Neural crest cell (in vitro differentiated cells): ENCODE measurements around the gene APP. TPM values are rescaled to one million over a fixed set of nuclear protein-coding genes. Genes with fewer than 3 reads are reported as not detected.

Experiments
- DNase-seq: peaks from one replicate; pipeline ENCODE4 v3.0.0; 2021; ENCODE audit warnings: low read depth, mixed read lengths, low spot score
- H3K27ac Mint-ChIP-seq: one replicate; pipeline ENCODE4 v1.8.0; 2021; ENCODE audit warnings: mild to moderate bottlenecking, mixed read lengths; ENCODE audit not compliant: unreplicated experiment
- H3K27me3 Mint-ChIP-seq: 2 replicates; pipeline ENCODE4 v1.8.0; 2021; ENCODE audit warnings: low read depth, mild to moderate bottlenecking, mixed read lengths
- H3K36me3 Mint-ChIP-seq: 2 replicates; pipeline ENCODE4 v1.8.0; 2021; ENCODE audit warnings: low read depth, mild to moderate bottlenecking, mixed read lengths
- H3K4me1 Mint-ChIP-seq: 2 replicates; pipeline ENCODE4 v1.8.0; 2021; ENCODE audit warnings: mixed read lengths
- H3K4me3 Mint-ChIP-seq: one replicate; pipeline ENCODE4 v1.8.0; 2021; ENCODE audit warnings: mild to moderate bottlenecking, mixed read lengths
- H3K9me3 Mint-ChIP-seq: 2 replicates; pipeline ENCODE4 v1.8.0; 2021; ENCODE audit warnings: mixed read lengths
- CTCF ChIP-seq: fragments of 200-600 bp; sonication (generic); conservative IDR thresholded peaks from 2 replicates; pipeline ENCODE4 v1.5.0; 2021; ENCODE audit warnings: antibody characterized with exemption, mild to moderate bottlenecking
- total RNA-seq: library from RNA; stranded (reverse); gene quantifications from 2 replicates; pipeline ENCODE4 v1.2.1, GENCODE V29; 2021

The APP gene
- total RNA-seq, 1 donor from 2014 or later = 254 TPM

GRCh38 chr21:25997788-25998611 lies 172.6 kb downstream of the APP start:
- H3K36me3 Mint-ChIP-seq = peaks cover 9% of the 10 kb centered on the region
- H3K4me1 Mint-ChIP-seq = peaks cover 44% of the 10 kb centered on the region
- no peaks in the 10 kb centered on the region for H3K9me3 Mint-ChIP-seq
- no peaks in the 10 kb centered on the region for H3K27me3 Mint-ChIP-seq
- TF ChIP-seq CTCF = no peak
- H3K27ac Mint-ChIP-seq = no peak overlapping the region
- peak overlapping the region; percentile 14 for H3K4me3 Mint-ChIP-seq
- DNase-seq = no peak

GRCh38 chr21:25995278-25995677 lies 175.3 kb downstream of the APP start:
- DNase-seq = no peak
- no peak for TF ChIP-seq CTCF

GRCh38 chr21:25994758-25995163 lies 175.8 kb downstream of the APP start:
- no peak overlapping the region for H3K4me3 Mint-ChIP-seq
- no peak for TF ChIP-seq CTCF

More at GRCh38 chr21:25995278-25995677, 175.3 kb downstream of the APP start:
- Mint-ChIP-seq H3K4me1 (peaks cover 39% of the 10 kb centered on the region), H3K36me3 (peaks cover 6% of the 10 kb centered on the region), H3K27ac (no peak overlapping the region), H3K27me3 (no peaks in the 10 kb centered on the region), H3K9me3 (no peaks in the 10 kb centered on the region), H3K4me3 (no peak overlapping the region)

GRCh38 chr21:25988738-25989137 lies 181.8 kb downstream of the APP start:
- no peak for DNase-seq
- no peak overlapping the region for H3K4me3 Mint-ChIP-seq
- TF ChIP-seq CTCF = no peak
- no peaks in the 10 kb centered on the region for H3K9me3 Mint-ChIP-seq
- peak overlapping the region; percentile 81 for H3K27ac Mint-ChIP-seq
- H3K4me1 Mint-ChIP-seq = peaks cover 12% of the 10 kb centered on the region
- peaks cover 19% of the 10 kb centered on the region for H3K36me3 Mint-ChIP-seq
- H3K27me3 Mint-ChIP-seq = no peaks in the 10 kb centered on the region

More at GRCh38 chr21:25994758-25995163, 175.8 kb downstream of the APP start:
- Mint-ChIP-seq H3K36me3 (peaks cover 6% of the 10 kb centered on the region), H3K27me3 (no peaks in the 10 kb centered on the region), H3K4me1 (peaks cover 34% of the 10 kb centered on the region), H3K27ac (no peak overlapping the region), H3K9me3 (no peaks in the 10 kb centered on the region)
- no peak for DNase-seq

GRCh38 chr21:25987531-25987930 lies 183.0 kb downstream of the APP start:
- Mint-ChIP-seq H3K36me3 (peaks cover 13% of the 10 kb centered on the region), H3K9me3 (no peaks in the 10 kb centered on the region), H3K4me3 (no peak overlapping the region), H3K27ac (no peak overlapping the region), H3K4me1 (peaks cover 14% of the 10 kb centered on the region), H3K27me3 (no peaks in the 10 kb centered on the region)
- DNase-seq = no peak
- no peak for TF ChIP-seq CTCF
